HEK293 (cell line): ENCODE data around the gene PPP2CA.

ENCODE experiments used
- BCL11A ChIP-seq: fragments of 450-650 bp; formaldehyde crosslinking; IDR thresholded peaks from 2 replicates; pipeline ENCODE4 v1.5.1; 2016; ENCODE audit warnings: low read depth, missing biosample characterization, missing genetic modification characterization
- BCL11B ChIP-seq: fragments of 450-650 bp; formaldehyde crosslinking; IDR thresholded peaks from 2 replicates; pipeline ENCODE4 v1.5.1; 2016; ENCODE audit warnings: low read depth, missing biosample characterization, missing genetic modification characterization
- GLI4 ChIP-seq: fragments of 450-650 bp; formaldehyde crosslinking; IDR thresholded peaks from 2 replicates; pipeline ENCODE4 v1.5.1; 2016; ENCODE audit warnings: missing biosample characterization, missing genetic modification characterization
- KLF7 ChIP-seq: fragments of 450-650 bp; formaldehyde crosslinking; IDR thresholded peaks from 2 replicates; pipeline ENCODE4 v1.5.1; 2016; ENCODE audit warnings: missing biosample characterization, missing genetic modification characterization, borderline replicate concordance
- KLF8 ChIP-seq: fragments of 450-650 bp; formaldehyde crosslinking; IDR thresholded peaks from 2 replicates; pipeline ENCODE4 v1.5.1; 2016; ENCODE audit warnings: missing biosample characterization, missing genetic modification characterization
- PRDM1 ChIP-seq: fragments of 450-650 bp; formaldehyde crosslinking; IDR thresholded peaks from 2 replicates; pipeline ENCODE4; 2016; ENCODE audit warnings: missing biosample characterization, missing genetic modification characterization
- SCRT1 ChIP-seq: fragments of 450-650 bp; formaldehyde crosslinking; IDR thresholded peaks from 2 replicates; pipeline ENCODE4 v1.5.1; 2016; ENCODE audit warnings: missing biosample characterization, missing genetic modification characterization, borderline replicate concordance
- SP3 ChIP-seq: fragments of 450-650 bp; formaldehyde crosslinking; IDR thresholded peaks from 2 replicates; pipeline ENCODE4 v1.5.1; 2016; ENCODE audit warnings: missing biosample characterization, missing genetic modification characterization
- SP7 ChIP-seq: fragments of 450-650 bp; formaldehyde crosslinking; IDR thresholded peaks from 2 replicates; pipeline ENCODE4 v1.5.1; 2016; ENCODE audit warnings: missing biosample characterization, missing genetic modification characterization
- TCF7L2 ChIP-seq: IDR thresholded peaks from 2 replicates; pipeline ENCODE4 v1.6.1; 2011; ENCODE audit warnings: low read depth, mild to moderate bottlenecking, inconsistent platforms, low read length, moderate library complexity, borderline replicate concordance
- ZBTB48 ChIP-seq: fragments of 450-650 bp; formaldehyde crosslinking; IDR thresholded peaks from 2 replicates; pipeline ENCODE4 v1.5.1; 2016; ENCODE audit warnings: missing biosample characterization, missing genetic modification characterization
- ZBTB7A ChIP-seq: fragments of 450-650 bp; formaldehyde crosslinking; IDR thresholded peaks from 2 replicates; pipeline ENCODE4 v1.5.1; 2016; ENCODE audit warnings: low read depth, missing biosample characterization, missing genetic modification characterization
- ZNF121 ChIP-seq: fragments of 450-650 bp; formaldehyde crosslinking; IDR thresholded peaks from 2 replicates; pipeline ENCODE4 v1.5.1; 2016; ENCODE audit warnings: missing biosample characterization, missing genetic modification characterization
- ZNF138 ChIP-seq: fragments of 450-650 bp; formaldehyde crosslinking; IDR thresholded peaks from 2 replicates; pipeline ENCODE4 v1.5.1; 2016; ENCODE audit warnings: missing biosample characterization, missing genetic modification characterization, borderline replicate concordance
- ZNF16 ChIP-seq: fragments of 450-650 bp; formaldehyde crosslinking; IDR thresholded peaks from 2 replicates; pipeline ENCODE4 v1.5.1; 2016; ENCODE audit warnings: low read depth, missing biosample characterization, missing genetic modification characterization
- ZNF175 ChIP-seq: fragments of 450-650 bp; formaldehyde crosslinking; IDR thresholded peaks from 2 replicates; pipeline ENCODE4 v1.5.1; 2016; ENCODE audit warnings: missing biosample characterization, missing genetic modification characterization
- ZNF19 ChIP-seq: fragments of 450-650 bp; formaldehyde crosslinking; IDR thresholded peaks from 2 replicates; pipeline ENCODE4; 2016; ENCODE audit warnings: missing biosample characterization, missing genetic modification characterization, low read depth
- ZNF221 ChIP-seq: fragments of 450-650 bp; formaldehyde crosslinking; IDR thresholded peaks from 2 replicates; pipeline ENCODE4 v1.5.1; 2017; ENCODE audit warnings: missing biosample characterization, missing genetic modification characterization, borderline replicate concordance
- ZNF24 ChIP-seq: fragments of 450-650 bp; formaldehyde crosslinking; IDR thresholded peaks from 2 replicates; pipeline ENCODE4 v1.5.1; 2016; ENCODE audit warnings: missing biosample characterization, missing genetic modification characterization
- ZNF324 ChIP-seq: fragments of 450-650 bp; formaldehyde crosslinking; IDR thresholded peaks from 2 replicates; pipeline ENCODE4 v1.5.1; 2016; ENCODE audit warnings: missing biosample characterization, missing genetic modification characterization
- ZNF335 ChIP-seq: fragments of 450-650 bp; formaldehyde crosslinking; conservative IDR thresholded peaks from 2 replicates; pipeline ENCODE4 v1.5.1; 2016; ENCODE audit warnings: missing biosample characterization, missing genetic modification characterization
- ZNF341 ChIP-seq: fragments of 450-650 bp; formaldehyde crosslinking; IDR thresholded peaks from 2 replicates; pipeline ENCODE4; 2016; ENCODE audit warnings: low read depth, missing biosample characterization, missing genetic modification characterization
- ZNF37A ChIP-seq: fragments of 450-650 bp; IDR thresholded peaks from 2 replicates; pipeline ENCODE4 v1.5.1; 2018; ENCODE audit warnings: missing biosample characterization, missing genetic modification characterization
- ZNF404 ChIP-seq: fragments of 450-650 bp; formaldehyde crosslinking; IDR thresholded peaks from 2 replicates; pipeline ENCODE4 v1.5.1; 2017; ENCODE audit warnings: missing biosample characterization, missing genetic modification characterization
- ZNF521 ChIP-seq: fragments of 450-650 bp; formaldehyde crosslinking; IDR thresholded peaks from 2 replicates; pipeline ENCODE4 v1.5.1; 2017; ENCODE audit warnings: missing biosample characterization, mild to moderate bottlenecking, missing genetic modification characterization
- ZNF558 ChIP-seq: fragments of 450-650 bp; formaldehyde crosslinking; IDR thresholded peaks from 2 replicates; pipeline ENCODE4 v1.5.1; 2016; ENCODE audit warnings: missing biosample characterization, missing genetic modification characterization
- ZNF600 ChIP-seq: fragments of 450-650 bp; formaldehyde crosslinking; IDR thresholded peaks from 2 replicates; pipeline ENCODE4 v1.5.1; 2016; ENCODE audit warnings: missing biosample characterization, missing genetic modification characterization
- ZNF664 ChIP-seq: fragments of 450-650 bp; formaldehyde crosslinking; IDR thresholded peaks from 2 replicates; pipeline ENCODE4 v1.5.1; 2016; ENCODE audit warnings: missing biosample characterization, missing genetic modification characterization
- ZNF670 ChIP-seq: fragments of 450-650 bp; formaldehyde crosslinking; IDR thresholded peaks from 2 replicates; pipeline ENCODE4 v1.5.1; 2016; ENCODE audit warnings: missing biosample characterization, missing genetic modification characterization, low read depth
- ZNF785 ChIP-seq: fragments of 450-650 bp; formaldehyde crosslinking; IDR thresholded peaks from 2 replicates; pipeline ENCODE4 v1.5.1; 2016; ENCODE audit warnings: missing biosample characterization, missing genetic modification characterization
- ZNF830 ChIP-seq: fragments of 450-650 bp; IDR thresholded peaks from 2 replicates; pipeline ENCODE4 v1.5.0; 2018; ENCODE audit warnings: missing biosample characterization, missing genetic modification characterization, low read depth, mild to moderate bottlenecking, moderate library complexity
- ZNF843 ChIP-seq: fragments of 450-650 bp; formaldehyde crosslinking; IDR thresholded peaks from 2 replicates; pipeline ENCODE4 v1.5.1; 2016; ENCODE audit warnings: missing biosample characterization, missing genetic modification characterization
- TF ChIP-seq, protein P1 (sequence below): fragments of 450-650 bp; formaldehyde crosslinking; IDR thresholded peaks from 2 replicates; pipeline ENCODE4 v1.5.1; 2016; ENCODE audit warnings: missing biosample characterization, missing genetic modification characterization, borderline replicate concordance
- TF ChIP-seq, protein P2 (sequence below): fragments of 450-650 bp; formaldehyde crosslinking; IDR thresholded peaks from 2 replicates; pipeline ENCODE4 v1.5.1; 2016; ENCODE audit warnings: missing biosample characterization, missing genetic modification characterization
- TF ChIP-seq, protein P3 (sequence below): fragments of 450-650 bp; formaldehyde crosslinking; IDR thresholded peaks from 2 replicates; pipeline ENCODE4 v1.5.1; 2016; ENCODE audit warnings: missing biosample characterization, missing genetic modification characterization

Gene PPP2CA

DNA sequence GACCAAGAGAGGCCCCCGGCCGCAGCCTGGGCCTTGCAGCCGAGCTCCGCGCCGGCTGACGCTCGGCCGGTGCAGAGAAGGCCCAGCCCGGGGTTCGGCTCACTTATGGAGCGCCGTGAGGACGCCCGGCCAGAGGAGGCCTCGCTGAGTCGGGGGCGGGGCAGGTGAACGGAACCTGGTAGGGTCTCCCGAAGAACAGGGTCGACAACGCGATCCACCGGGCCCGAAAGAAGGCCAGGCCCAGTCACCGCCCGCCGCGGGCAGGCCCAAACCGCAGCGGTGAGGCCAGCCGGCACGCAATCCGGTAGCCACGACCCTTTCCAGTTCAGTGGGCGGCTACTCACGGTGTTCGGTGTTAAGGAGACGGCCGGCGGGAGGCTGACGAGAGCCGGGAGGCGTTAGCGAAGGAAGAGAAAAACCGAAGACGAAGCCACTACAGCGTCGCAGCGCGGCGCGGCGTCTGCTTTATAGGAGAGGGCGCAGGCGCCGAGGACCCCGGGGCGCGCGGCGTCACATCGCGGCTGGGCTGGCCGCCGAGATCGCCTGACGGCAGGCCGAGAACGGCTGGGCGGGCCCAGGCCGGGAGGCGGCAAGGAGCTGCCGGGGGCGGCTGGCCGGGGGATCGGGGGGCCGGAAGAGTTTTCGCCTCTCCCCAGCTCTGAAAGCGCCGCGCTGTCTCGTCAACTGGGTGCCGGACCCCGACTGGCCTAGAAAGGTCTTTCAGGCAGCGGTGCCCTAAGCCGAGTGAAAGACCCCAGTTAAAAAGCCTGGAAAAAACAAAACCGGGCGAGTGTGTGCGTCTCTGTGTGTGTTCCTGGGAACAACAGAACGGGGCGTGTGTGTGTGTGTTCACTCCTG is 49.1 kb downstream of the PPP2CA start, which contains the start of gene SKP1 (continued):
- TF ChIP-seq, protein P1, sequence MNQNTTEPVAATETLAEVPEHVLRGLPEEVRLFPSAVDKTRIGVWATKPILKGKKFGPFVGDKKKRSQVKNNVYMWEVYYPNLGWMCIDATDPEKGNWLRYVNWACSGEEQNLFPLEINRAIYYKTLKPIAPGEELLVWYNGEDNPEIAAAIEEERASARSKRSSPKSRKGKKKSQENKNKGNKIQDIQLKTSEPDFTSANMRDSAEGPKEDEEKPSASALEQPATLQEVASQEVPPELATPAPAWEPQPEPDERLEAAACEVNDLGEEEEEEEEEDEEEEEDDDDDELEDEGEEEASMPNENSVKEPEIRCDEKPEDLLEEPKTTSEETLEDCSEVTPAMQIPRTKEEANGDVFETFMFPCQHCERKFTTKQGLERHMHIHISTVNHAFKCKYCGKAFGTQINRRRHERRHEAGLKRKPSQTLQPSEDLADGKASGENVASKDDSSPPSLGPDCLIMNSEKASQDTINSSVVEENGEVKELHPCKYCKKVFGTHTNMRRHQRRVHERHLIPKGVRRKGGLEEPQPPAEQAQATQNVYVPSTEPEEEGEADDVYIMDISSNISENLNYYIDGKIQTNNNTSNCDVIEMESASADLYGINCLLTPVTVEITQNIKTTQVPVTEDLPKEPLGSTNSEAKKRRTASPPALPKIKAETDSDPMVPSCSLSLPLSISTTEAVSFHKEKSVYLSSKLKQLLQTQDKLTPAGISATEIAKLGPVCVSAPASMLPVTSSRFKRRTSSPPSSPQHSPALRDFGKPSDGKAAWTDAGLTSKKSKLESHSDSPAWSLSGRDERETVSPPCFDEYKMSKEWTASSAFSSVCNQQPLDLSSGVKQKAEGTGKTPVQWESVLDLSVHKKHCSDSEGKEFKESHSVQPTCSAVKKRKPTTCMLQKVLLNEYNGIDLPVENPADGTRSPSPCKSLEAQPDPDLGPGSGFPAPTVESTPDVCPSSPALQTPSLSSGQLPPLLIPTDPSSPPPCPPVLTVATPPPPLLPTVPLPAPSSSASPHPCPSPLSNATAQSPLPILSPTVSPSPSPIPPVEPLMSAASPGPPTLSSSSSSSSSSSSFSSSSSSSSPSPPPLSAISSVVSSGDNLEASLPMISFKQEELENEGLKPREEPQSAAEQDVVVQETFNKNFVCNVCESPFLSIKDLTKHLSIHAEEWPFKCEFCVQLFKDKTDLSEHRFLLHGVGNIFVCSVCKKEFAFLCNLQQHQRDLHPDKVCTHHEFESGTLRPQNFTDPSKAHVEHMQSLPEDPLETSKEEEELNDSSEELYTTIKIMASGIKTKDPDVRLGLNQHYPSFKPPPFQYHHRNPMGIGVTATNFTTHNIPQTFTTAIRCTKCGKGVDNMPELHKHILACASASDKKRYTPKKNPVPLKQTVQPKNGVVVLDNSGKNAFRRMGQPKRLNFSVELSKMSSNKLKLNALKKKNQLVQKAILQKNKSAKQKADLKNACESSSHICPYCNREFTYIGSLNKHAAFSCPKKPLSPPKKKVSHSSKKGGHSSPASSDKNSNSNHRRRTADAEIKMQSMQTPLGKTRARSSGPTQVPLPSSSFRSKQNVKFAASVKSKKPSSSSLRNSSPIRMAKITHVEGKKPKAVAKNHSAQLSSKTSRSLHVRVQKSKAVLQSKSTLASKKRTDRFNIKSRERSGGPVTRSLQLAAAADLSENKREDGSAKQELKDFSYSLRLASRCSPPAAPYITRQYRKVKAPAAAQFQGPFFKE (tag by site-specific recombination) = no peak
- TF ChIP-seq ZNF335 (tag by site-specific recombination) = peak; percentile 94
- TF ChIP-seq ZNF138 (tag by site-specific recombination) = no peak
- TF ChIP-seq PRDM1 (tag by site-specific recombination) = no peak
- TF ChIP-seq ZNF600 (tag by site-specific recombination) = peak; percentile 86
- no peak; the same call in 1 of the 2 replicates for TF ChIP-seq GLI4
- TF ChIP-seq BCL11B (tag by site-specific recombination) = no peak
- TF ChIP-seq ZNF16 (tag by site-specific recombination) = no peak
- no peak for TF ChIP-seq ZNF19
- TF ChIP-seq ZNF843 (tag by site-specific recombination) = peak; percentile 47
- no peak for TF ChIP-seq ZNF558 (tag by site-specific recombination)
- no peak for TF ChIP-seq ZNF221 (tag by site-specific recombination)
- TF ChIP-seq, protein P2, sequence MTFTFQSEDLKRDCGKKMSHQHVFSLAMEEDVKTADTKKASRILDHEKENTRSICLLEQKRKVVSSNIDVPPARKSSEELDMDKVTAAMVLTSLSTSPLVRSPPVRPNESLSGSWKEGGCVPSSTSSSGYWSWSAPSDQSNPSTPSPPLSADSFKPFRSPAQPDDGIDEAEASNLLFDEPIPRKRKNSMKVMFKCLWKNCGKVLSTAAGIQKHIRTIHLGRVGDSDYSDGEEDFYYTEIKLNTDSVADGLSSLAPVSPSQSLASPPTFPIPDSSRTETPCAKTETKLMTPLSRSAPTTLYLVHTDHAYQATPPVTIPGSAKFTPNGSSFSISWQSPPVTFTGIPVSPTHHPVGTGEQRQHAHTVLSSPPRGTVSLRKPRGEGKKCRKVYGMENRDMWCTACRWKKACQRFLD (tag by site-specific recombination) = peak; percentile 57; the same call in 1 of the 2 replicates
- TF ChIP-seq ZNF521 (tag by site-specific recombination) = no peak
- TF ChIP-seq ZNF24 (tag by site-specific recombination) = no peak
- TF ChIP-seq ZBTB48 (tag by site-specific recombination) = 0 out of 2 replicates have a peak, but pooled peaks have one; percentile 28
- no peak for TF ChIP-seq TCF7L2
- peak; percentile 99 for TF ChIP-seq ZNF121
- no peak for TF ChIP-seq ZNF324
- no peak for TF ChIP-seq ZNF830 (tag by site-specific recombination)
- no peak for TF ChIP-seq ZNF664
- no peak for TF ChIP-seq SCRT1 (tag by site-specific recombination)
- no peak for TF ChIP-seq BCL11A (tag by site-specific recombination)
- TF ChIP-seq ZBTB7A (tag by site-specific recombination) = 0 out of 2 replicates have a peak, but pooled peaks have one; percentile 10
- peak; percentile 77 for TF ChIP-seq SP3
- peak; percentile 57; the same call in 1 of the 2 replicates for TF ChIP-seq KLF8 (tag by site-specific recombination)
- TF ChIP-seq ZNF37A = no peak
- no peak for TF ChIP-seq ZNF404
- no peak for TF ChIP-seq ZNF670 (tag by site-specific recombination)
- 0 out of 2 replicates have a peak, but pooled peaks have one; percentile 31 for TF ChIP-seq KLF7 (tag by site-specific recombination)
- TF ChIP-seq ZNF175 (tag by site-specific recombination) = no peak
- peak; percentile 75 for TF ChIP-seq SP7 (tag by site-specific recombination)
- 0 out of 2 replicates have a peak, but pooled peaks have one; percentile 32 for TF ChIP-seq ZNF341 (tag by site-specific recombination)
- TF ChIP-seq ZNF785 (tag by site-specific recombination) = no peak
- TF ChIP-seq, protein P3, sequence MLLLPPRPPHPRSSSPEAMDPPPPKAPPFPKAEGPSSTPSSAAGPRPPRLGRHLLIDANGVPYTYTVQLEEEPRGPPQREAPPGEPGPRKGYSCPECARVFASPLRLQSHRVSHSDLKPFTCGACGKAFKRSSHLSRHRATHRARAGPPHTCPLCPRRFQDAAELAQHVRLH (tag by site-specific recombination) = peak; percentile 77
